Measurements from ENCODE around the gene NOL11. TPM values are rescaled to one million over a fixed set of nuclear protein-coding genes. Genes with fewer than 3 reads are reported as not detected.

Gene NOL11
- polyA plus RNA-seq, 2 of the 4 experiments (the other 2 are of a cell fraction), result 79.6 to 118 TPM

DNA sequence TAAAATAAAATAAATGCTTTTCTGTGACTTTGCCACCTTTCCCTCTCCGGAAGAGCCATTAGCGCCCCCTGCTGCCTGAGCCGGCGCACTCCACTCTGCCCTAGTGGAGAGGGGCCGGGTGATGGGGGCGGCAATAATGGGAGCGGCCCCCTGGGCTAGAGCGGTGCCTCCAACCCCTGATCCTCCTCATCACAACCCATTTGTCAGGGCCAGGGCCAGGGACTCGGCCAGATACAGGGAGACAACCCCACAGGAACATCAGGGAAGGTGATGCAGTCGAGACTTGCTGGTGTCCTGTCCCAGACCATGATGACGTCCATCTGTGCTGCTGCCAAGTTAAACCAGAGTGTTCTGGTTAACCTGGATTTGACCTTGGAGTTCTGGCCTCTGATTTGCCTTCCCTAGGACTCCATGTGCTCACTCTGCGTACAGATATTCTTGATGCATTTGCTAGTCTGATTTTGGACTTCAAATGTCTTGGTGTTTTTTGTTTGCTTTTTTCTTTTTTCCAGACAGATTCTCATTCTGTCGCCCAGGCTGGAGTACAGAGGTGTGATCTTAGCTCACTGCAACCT, 61.4 kb downstream of the NOL11 start:
- CTCF ChIA-PET, result interaction anchor here (0.6 to 3.1 kb wide), 19 partner anchors 8 to 1158 kb away, joined by 3 to 16 read pairs (median 4); no protein-coding TSS in a partner anchor
- FAIRE-seq (no peak), DNase-seq (ENCODE audit: low read depth in 1 of 2, low spot score in 1 of 2) (peak; percentile 66 to 86), ATAC-seq (peak; percentile 98 to 99)
- Histone ChIP-seq H3K4me2 (peak overlapping the region; percentile 68), H3K4me1 (peaks cover 13% of the 10 kb centered on the region), H3K9me3 (no peaks in the 10 kb centered on the region), H3K27ac (peak overlapping the region; percentile 50 to 72), H3K4me3 (peak overlapping the region; percentile 40)
- POLR2A ChIA-PET, result no interaction called here
- 11% methylated on average over 13 of the region's 13 CpGs for WGBS (ENCODE audit: missing lambda C conversion rate)
- TF ChIP-seq GATA3 (IDR thresholded peaks at IDR 0.05; ENCODE audit: borderline replicate concordance) (no peak), RAD21 (conservative IDR thresholded peaks at IDR 0.05 in 1 of 2, IDR thresholded peaks at IDR 0.05 in 1 of 2) (peak; percentile 59 to 63), JUN (IDR thresholded peaks at IDR 0.05) (no peak), EHMT2 (IDR thresholded peaks at IDR 0.05; ENCODE audit: low read depth) (no peak), BHLHE40 (IDR thresholded peaks at IDR 0.05; ENCODE audit: low read depth, low read length) (no peak), CHD2 (IDR thresholded peaks at IDR 0.05; ENCODE audit: low read length, partially characterized antibody) (no peak), ZC3H11A (IDR thresholded peaks at IDR 0.05) (no peak), SMC3 (IDR thresholded peaks at IDR 0.05) (peak; percentile 45; the same call in 1 of the 3 replicates), NR3C1 (IDR thresholded peaks at IDR 0.05) (no peak), MAFK (IDR thresholded peaks at IDR 0.05; ENCODE audit: partially characterized antibody) (no peak), EHF (CRISPR knock-in tag; IDR thresholded peaks at IDR 0.05) (no peak), EP300 (IDR thresholded peaks at IDR 0.05) (no peak)
- TF ChIP-seq, protein P1, sequence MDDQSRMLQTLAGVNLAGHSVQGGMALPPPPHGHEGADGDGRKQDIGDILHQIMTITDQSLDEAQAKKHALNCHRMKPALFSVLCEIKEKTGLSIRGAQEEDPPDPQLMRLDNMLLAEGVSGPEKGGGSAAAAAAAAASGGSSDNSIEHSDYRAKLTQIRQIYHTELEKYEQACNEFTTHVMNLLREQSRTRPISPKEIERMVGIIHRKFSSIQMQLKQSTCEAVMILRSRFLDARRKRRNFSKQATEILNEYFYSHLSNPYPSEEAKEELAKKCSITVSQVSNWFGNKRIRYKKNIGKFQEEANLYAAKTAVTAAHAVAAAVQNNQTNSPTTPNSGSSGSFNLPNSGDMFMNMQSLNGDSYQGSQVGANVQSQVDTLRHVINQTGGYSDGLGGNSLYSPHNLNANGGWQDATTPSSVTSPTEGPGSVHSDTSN (IDR thresholded peaks at IDR 0.05), result no peak
- TF ChIP-seq, protein P2, sequence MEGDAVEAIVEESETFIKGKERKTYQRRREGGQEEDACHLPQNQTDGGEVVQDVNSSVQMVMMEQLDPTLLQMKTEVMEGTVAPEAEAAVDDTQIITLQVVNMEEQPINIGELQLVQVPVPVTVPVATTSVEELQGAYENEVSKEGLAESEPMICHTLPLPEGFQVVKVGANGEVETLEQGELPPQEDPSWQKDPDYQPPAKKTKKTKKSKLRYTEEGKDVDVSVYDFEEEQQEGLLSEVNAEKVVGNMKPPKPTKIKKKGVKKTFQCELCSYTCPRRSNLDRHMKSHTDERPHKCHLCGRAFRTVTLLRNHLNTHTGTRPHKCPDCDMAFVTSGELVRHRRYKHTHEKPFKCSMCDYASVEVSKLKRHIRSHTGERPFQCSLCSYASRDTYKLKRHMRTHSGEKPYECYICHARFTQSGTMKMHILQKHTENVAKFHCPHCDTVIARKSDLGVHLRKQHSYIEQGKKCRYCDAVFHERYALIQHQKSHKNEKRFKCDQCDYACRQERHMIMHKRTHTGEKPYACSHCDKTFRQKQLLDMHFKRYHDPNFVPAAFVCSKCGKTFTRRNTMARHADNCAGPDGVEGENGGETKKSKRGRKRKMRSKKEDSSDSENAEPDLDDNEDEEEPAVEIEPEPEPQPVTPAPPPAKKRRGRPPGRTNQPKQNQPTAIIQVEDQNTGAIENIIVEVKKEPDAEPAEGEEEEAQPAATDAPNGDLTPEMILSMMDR (IDR thresholded peaks at IDR 0.05), result peak; percentile 81
- TF ChIP-seq, protein P3, sequence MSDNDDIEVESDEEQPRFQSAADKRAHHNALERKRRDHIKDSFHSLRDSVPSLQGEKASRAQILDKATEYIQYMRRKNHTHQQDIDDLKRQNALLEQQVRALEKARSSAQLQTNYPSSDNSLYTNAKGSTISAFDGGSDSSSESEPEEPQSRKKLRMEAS (IDR thresholded peaks at IDR 0.05), result no peak
- TF ChIP-seq, protein P4, sequence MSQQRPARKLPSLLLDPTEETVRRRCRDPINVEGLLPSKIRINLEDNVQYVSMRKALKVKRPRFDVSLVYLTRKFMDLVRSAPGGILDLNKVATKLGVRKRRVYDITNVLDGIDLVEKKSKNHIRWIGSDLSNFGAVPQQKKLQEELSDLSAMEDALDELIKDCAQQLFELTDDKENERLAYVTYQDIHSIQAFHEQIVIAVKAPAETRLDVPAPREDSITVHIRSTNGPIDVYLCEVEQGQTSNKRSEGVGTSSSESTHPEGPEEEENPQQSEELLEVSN (IDR thresholded peaks at IDR 0.05; ENCODE audit: borderline replicate concordance, low read depth), result no peak

DNA sequence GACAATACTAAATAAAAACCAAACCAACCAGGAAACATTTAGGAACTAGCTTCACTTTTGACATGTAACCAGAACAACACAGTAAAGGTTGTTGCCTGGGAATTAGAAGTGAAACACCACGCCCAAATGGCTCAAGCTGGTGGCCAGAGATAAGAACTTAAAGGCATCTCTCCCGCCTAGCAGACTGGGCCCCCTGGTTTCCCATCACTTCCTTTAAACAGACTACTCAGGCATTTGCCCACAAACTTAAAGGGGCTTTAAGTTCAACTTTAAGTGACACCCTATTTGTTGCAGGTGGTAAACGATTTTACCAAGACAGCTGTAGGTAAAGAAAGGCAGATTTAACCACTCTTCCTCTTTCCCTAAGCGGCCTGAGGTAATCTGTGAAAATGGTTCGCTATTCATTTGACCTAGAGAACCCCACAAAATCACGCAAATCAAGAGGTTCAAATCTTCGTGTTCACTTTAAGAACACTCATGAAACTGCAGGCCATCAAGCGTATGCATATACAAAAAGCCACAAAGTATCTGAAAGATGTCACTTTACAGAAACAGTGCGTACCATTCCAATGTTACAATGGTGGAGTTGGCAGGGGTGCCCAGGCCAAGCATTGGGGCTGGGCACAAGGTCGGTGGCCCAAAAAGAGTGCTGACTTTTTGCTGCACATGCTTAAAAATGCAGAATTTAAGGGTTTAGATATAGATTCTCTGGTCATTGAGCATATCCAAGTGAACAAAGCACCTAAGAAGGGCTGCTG, 66.8 kb downstream of the NOL11 start:
- H3K9me3 ChIP-seq, result no peaks in the 10 kb centered on the region
- H3K4me2 ChIP-seq, result no peak overlapping the region
- no peak for FAIRE-seq
- DNase-seq (ENCODE audit: low read depth in 1 of 2, low spot score in 1 of 2), result no peak
- no peak overlapping the region for H3K4me3 ChIP-seq
- 62% methylated on average over 10 of the region's 10 CpGs for WGBS (ENCODE audit: missing lambda C conversion rate)
- ChIA-PET POLR2A (interaction anchor here (0.6 kb wide), 1 partner anchor 32 kb away, joined by 9 read pairs; no protein-coding TSS in a partner anchor), CTCF (interaction anchor here (1.6 to 2.0 kb wide), 2 partner anchors 13 to 14 kb away, joined by 3 to 5 read pairs; no protein-coding TSS in a partner anchor)
- ATAC-seq, result no peak
- no peak overlapping the region; a peak in 1 of 6 replicates for H3K27ac ChIP-seq
- peaks cover 8% of the 10 kb centered on the region for H3K4me1 ChIP-seq
- no peak for TF ChIP-seq HOXA7 (CRISPR knock-in tag; IDR thresholded peaks at IDR 0.05)
- no peak for TF ChIP-seq HDAC2 (IDR thresholded peaks at IDR 0.05)
- TF ChIP-seq RAD21 (conservative IDR thresholded peaks at IDR 0.05 in 1 of 2, IDR thresholded peaks at IDR 0.05 in 1 of 2), result no peak
- no peak for TF ChIP-seq MAFK (IDR thresholded peaks at IDR 0.05; ENCODE audit: partially characterized antibody)
- TF ChIP-seq HOXB13 (CRISPR knock-in tag; IDR thresholded peaks at IDR 0.05; ENCODE audit: low read depth), result no peak
- no peak for TF ChIP-seq KDM1A (IDR thresholded peaks at IDR 0.05; ENCODE audit: low read depth)
- TF ChIP-seq, protein P5, sequence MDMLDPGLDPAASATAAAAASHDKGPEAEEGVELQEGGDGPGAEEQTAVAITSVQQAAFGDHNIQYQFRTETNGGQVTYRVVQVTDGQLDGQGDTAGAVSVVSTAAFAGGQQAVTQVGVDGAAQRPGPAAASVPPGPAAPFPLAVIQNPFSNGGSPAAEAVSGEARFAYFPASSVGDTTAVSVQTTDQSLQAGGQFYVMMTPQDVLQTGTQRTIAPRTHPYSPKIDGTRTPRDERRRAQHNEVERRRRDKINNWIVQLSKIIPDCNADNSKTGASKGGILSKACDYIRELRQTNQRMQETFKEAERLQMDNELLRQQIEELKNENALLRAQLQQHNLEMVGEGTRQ (IDR thresholded peaks at IDR 0.05), result no peak
- no peak for TF ChIP-seq GATA3 (IDR thresholded peaks at IDR 0.05; ENCODE audit: borderline replicate concordance)
- TF ChIP-seq, protein P6, sequence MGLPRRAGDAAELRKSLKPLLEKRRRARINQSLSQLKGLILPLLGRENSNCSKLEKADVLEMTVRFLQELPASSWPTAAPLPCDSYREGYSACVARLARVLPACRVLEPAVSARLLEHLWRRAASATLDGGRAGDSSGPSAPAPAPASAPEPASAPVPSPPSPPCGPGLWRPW (IDR thresholded peaks at IDR 0.05), result no peak
- no peak for TF ChIP-seq MAZ (IDR thresholded peaks at IDR 0.05; ENCODE audit: borderline replicate concordance, low read depth, low read length)
- TF ChIP-seq CHD4 (IDR thresholded peaks at IDR 0.05; ENCODE audit: borderline replicate concordance), result no peak
- no peak for TF ChIP-seq RNF2 (IDR thresholded peaks at IDR 0.05; ENCODE audit: borderline replicate concordance, low read depth)
- TF ChIP-seq POLR2AphosphoS2 (conservative IDR thresholded peaks at IDR 0.05; ENCODE audit: low read length), result no peak
- TF ChIP-seq ZC3H11A (IDR thresholded peaks at IDR 0.05), result no peak
- TF ChIP-seq, protein P7, sequence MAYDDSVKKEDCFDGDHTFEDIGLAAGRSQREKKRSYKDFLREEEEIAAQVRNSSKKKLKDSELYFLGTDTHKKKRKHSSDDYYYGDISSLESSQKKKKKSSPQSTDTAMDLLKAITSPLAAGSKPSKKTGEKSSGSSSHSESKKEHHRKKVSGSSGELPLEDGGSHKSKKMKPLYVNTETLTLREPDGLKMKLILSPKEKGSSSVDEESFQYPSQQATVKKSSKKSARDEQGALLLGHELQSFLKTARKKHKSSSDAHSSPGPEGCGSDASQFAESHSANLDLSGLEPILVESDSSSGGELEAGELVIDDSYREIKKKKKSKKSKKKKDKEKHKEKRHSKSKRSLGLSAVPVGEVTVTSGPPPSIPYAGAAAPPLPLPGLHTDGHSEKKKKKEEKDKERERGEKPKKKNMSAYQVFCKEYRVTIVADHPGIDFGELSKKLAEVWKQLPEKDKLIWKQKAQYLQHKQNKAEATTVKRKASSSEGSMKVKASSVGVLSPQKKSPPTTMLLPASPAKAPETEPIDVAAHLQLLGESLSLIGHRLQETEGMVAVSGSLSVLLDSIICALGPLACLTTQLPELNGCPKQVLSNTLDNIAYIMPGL (CRISPR knock-in tag; IDR thresholded peaks at IDR 0.05; ENCODE audit: borderline replicate concordance), result no peak
- no peak for TF ChIP-seq RCOR1 (IDR thresholded peaks at IDR 0.05; ENCODE audit: low read depth, low read length)
- TF ChIP-seq CHD2 (IDR thresholded peaks at IDR 0.05; ENCODE audit: low read length, partially characterized antibody), result no peak
- no peak for TF ChIP-seq ZSCAN20 (CRISPR knock-in tag; IDR thresholded peaks at IDR 0.05)
